T-helper 17 cell (primary cell): ENCODE data around the gene SYNDIG1. TPM values are rescaled to one million over a fixed set of nuclear protein-coding genes. Genes with fewer than 3 reads are reported as not detected.

Experiments
- ATAC-seq: fragments of 150-1000 bp; cut with Tn5 transposase; 2 replicates; pipeline ENCODE4 v1.10.0; 2021; ENCODE audit warnings: mild to moderate bottlenecking, moderate library complexity
- DNase-seq, 3 donors: peaks; one replicate each; pipeline versions ENCODE4 v3.0.0 to v3.0.0-alpha.2; 2020 to 2021
- H3K9me3 ChIP-seq: one replicate; pipeline ENCODE4 v1.7.0; 2013; ENCODE audit warnings: low read length, mild to moderate bottlenecking; ENCODE audit not compliant: control insufficient read depth, poor library complexity, severe bottlenecking
- H3K27ac Mint-ChIP-seq: one replicate; pipeline ENCODE4 v1.8.0; 2022; ENCODE audit warnings: mild to moderate bottlenecking, moderate library complexity, mixed read lengths
- H3K27me3 Mint-ChIP-seq: one replicate; pipeline ENCODE4 v1.8.0; 2022; ENCODE audit warnings: mixed read lengths
- H3K36me3 Mint-ChIP-seq: one replicate; pipeline ENCODE4 v1.8.0; 2022; ENCODE audit warnings: low read depth, mixed read lengths
- H3K4me1 Mint-ChIP-seq: one replicate; pipeline ENCODE4 v1.8.0; 2022; ENCODE audit warnings: mild to moderate bottlenecking, mixed read lengths
- H3K4me3 Mint-ChIP-seq: one replicate; pipeline ENCODE4 v1.8.0; 2022; ENCODE audit warnings: mild to moderate bottlenecking, moderate library complexity, mixed read lengths
- total RNA-seq, 4 donors: library from RNA in 2 of 4; stranded (reverse) in 2 of 4; gene quantifications; one replicate each; pipeline ENCODE4 v1.2.3 and lab custom pipeline; 2022 to 2026

SYNDIG1 gene
- total RNA-seq, 2 donors from 2014 or later = not detected

DNA sequence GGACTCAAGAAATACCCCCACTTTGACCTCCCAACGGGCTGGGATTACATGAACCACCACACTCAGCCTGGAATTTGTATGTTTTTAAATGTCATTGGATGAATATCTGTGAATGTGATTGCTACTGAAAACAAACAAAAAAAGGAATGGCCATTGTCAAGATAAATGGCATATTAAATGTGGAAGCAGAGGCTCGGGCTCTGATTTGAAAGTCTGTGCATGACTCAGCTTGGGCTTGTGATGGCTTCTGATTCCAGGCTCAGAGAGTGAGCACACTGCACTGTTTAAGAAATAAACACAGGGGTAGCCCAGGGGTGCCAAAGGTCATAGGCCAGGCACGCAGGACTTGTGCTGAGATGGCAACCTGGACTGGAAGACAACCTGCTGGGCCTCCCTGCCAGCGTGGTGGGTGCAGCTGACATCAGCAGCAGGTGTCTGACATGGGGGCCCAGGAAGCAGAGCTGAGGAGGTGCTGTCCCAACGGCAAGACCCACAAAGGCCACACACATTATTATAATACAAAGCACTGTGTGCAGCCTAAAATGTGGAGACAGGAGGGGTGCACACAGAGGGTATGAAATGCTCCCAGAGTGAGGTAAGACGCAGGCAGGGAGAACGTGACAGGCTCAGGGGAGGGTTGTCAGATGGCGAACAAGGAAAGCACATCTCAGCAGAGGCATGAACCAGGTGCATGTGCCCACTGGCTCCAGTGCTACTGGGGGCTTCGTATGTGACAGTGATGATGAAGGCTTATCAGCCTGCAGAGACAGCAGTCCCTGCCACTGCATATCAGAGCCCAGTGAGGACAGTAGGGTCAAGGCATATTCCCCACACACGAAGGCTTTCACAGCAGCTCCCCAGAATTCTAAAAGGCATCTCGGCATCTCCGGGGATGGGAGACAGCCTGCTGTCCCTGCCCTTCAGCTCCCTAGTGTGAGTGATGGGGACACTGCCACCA, 169.4 kb downstream of the SYNDIG1 start:
- H3K4me1 Mint-ChIP-seq = no peaks in the 10 kb centered on the region
- H3K27ac Mint-ChIP-seq = no peak overlapping the region
- DNase-seq = no peak
- no peaks in the 10 kb centered on the region for H3K9me3 ChIP-seq
- H3K4me3 Mint-ChIP-seq = no peak overlapping the region
- peaks cover 41% of the 10 kb centered on the region for H3K27me3 Mint-ChIP-seq
- ATAC-seq = no peak
- H3K36me3 Mint-ChIP-seq = no peaks in the 10 kb centered on the region

GRCh38 chr20:24640276-24640675, 170.8 kb downstream of the SYNDIG1 start:
- Mint-ChIP-seq H3K4me1 (peaks cover 1% of the 10 kb centered on the region), H3K27ac (no peak overlapping the region), H3K36me3 (no peaks in the 10 kb centered on the region), H3K4me3 (no peak overlapping the region), H3K27me3 (peaks cover 34% of the 10 kb centered on the region)
- ATAC-seq (no peak), DNase-seq (no peak)
- no peaks in the 10 kb centered on the region for H3K9me3 ChIP-seq

DNA sequence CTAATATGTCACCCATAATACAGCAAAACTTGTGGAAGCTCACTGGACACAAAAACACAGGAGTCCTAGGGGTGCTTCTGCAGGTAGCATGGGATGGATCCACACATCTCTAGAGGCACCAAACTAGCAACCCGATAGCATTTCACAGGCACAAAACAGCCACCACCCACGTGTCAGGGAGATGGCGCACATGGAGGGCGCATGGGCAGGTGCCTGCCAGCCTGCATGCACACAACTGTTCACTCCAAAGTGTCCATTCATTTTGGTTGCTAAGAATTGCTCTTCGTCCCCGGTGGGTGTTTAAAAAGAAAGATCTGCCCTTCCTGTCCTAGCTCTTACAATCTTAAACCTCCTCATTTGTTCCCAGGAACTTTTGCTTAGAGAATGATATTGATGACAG, 171.3 kb downstream of the SYNDIG1 start:
- Mint-ChIP-seq H3K27me3 (peaks cover 32% of the 10 kb centered on the region), H3K27ac (no peak overlapping the region), H3K4me3 (no peak overlapping the region), H3K4me1 (peaks cover 2% of the 10 kb centered on the region), H3K36me3 (no peaks in the 10 kb centered on the region)
- H3K9me3 ChIP-seq = no peaks in the 10 kb centered on the region
- DNase-seq (no peak), ATAC-seq (no peak)

DNA sequence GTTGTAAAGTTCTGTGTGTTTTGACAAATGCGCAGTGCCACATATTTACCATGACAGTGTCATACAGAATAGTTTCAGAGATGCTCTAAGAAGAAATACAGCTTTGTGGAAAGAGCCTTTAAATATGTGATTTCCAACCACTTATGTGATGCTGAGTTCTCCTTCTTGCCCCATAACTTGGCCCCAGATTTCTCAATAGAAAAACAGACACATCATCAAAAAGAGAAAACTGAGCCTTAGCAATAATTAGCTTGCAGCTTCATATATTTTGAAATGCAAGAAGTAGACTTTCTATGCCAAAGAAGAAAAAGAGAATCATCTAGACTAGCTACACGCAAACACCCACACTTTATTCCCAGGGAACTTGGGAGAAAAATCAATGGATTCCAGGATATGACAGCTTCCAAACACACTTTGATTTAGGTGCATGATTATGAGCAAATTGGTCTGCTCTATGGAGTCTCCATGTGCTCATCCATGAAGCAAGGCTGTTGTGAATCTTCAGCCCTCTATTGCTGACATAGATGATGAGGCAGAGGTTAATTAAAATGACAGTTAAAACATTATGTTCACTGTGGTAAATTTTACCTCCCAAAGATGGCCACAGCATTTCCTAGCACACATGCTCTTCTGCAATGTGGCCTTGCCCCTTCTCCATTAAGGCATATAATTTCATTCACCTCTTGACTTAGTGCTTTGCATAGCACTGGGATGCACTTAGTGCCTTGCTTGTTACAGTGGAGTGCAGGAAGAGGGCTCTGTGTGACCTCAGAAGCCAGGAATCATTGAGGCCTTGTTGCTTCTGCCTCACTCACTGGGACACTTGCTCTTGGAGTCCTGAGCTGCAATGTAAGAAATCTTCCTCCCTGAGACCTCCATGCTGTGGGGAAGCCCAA, 174.6 kb downstream of the SYNDIG1 start:
- no peaks in the 10 kb centered on the region for H3K9me3 ChIP-seq
- ATAC-seq (no peak), DNase-seq (no peak)
- H3K4me3 Mint-ChIP-seq = no peak overlapping the region
- no peaks in the 10 kb centered on the region for H3K36me3 Mint-ChIP-seq
- peaks cover 2% of the 10 kb centered on the region for H3K4me1 Mint-ChIP-seq
- no peak overlapping the region for H3K27ac Mint-ChIP-seq
- H3K27me3 Mint-ChIP-seq = peaks cover 31% of the 10 kb centered on the region

DNA sequence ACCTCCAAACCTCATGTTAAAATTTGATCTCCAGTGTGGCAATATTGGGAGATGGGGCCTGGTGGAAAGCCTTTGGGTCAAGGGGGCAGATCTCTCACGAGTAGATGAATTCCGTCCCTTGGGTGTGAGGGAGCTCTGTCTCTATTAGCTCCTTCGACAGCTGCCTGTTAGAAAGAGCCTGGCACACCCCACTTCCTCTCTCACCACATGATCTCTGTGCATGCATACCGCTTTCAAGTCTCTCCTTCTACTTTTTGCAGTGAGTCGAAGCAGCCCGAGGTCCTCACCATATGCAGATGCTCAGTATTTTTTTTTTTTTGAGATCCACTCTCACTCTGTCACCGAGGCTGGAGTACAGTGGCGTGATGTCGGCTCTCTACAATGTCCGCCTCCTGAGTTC, 176.9 kb downstream of the SYNDIG1 start:
- ATAC-seq (no peak), DNase-seq (no peak)
- Mint-ChIP-seq H3K4me1 (peaks cover 2% of the 10 kb centered on the region), H3K36me3 (no peaks in the 10 kb centered on the region), H3K27ac (no peak overlapping the region), H3K4me3 (no peak overlapping the region), H3K27me3 (peaks cover 44% of the 10 kb centered on the region)
- H3K9me3 ChIP-seq = no peaks in the 10 kb centered on the region

DNA sequence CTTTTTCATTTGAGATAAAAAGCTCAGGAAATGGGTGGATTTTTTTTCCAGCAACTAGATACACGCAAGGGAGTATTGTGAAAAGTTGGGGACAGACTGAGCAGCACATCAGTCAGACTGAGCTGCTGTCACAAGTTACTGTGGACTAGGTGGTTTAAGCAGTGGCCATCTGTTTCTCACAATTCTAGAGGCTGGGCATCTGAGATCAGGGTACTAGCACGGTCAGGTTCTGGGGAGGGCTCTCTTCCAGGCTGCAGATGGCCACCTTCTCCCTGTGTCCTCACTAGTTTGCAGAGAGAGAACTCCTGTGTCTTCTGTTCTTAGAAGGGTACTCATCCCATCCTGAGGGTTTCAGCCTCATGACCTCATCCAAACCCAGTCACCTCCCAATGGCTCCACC, 178.3 kb downstream of the SYNDIG1 start:
- H3K36me3 Mint-ChIP-seq = no peaks in the 10 kb centered on the region
- H3K4me1 Mint-ChIP-seq = peaks cover 2% of the 10 kb centered on the region
- H3K4me3 Mint-ChIP-seq = no peak overlapping the region
- H3K9me3 ChIP-seq = no peaks in the 10 kb centered on the region
- DNase-seq (no peak), ATAC-seq (no peak)
- H3K27me3 Mint-ChIP-seq = peaks cover 57% of the 10 kb centered on the region
- H3K27ac Mint-ChIP-seq = no peak overlapping the region

GRCh38 chr20:24648481-24648880, 179.1 kb downstream of the SYNDIG1 start:
- H3K4me3 Mint-ChIP-seq = no peak overlapping the region
- H3K27ac Mint-ChIP-seq = no peak overlapping the region
- H3K9me3 ChIP-seq = no peaks in the 10 kb centered on the region
- H3K4me1 Mint-ChIP-seq = peaks cover 2% of the 10 kb centered on the region
- ATAC-seq (no peak), DNase-seq (no peak)
- peaks cover 62% of the 10 kb centered on the region for H3K27me3 Mint-ChIP-seq
- no peaks in the 10 kb centered on the region for H3K36me3 Mint-ChIP-seq

DNA sequence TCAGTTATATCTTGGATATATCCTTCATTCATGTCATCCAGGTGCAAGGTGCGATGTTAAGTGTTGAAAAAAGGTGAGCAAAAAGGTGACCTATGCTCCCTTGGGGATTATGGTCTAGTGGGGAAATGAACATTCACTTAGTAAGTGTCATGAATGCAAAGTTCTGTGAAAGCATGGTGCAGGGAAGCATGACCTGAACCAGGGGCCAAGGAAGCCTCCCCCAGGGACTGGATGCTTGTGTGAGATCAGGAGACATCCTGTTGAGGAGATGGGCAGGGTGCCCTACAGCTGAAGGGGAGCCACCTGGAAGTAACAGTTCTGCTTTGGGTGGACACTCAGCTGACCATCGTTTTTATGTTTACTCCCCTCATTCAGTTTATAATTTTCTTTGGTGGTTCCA, 179.5 kb downstream of the SYNDIG1 start:
- Mint-ChIP-seq H3K4me1 (peaks cover 2% of the 10 kb centered on the region), H3K36me3 (no peaks in the 10 kb centered on the region), H3K27ac (no peak overlapping the region), H3K4me3 (no peak overlapping the region), H3K27me3 (peaks cover 62% of the 10 kb centered on the region)
- ATAC-seq = no peak
- no peaks in the 10 kb centered on the region for H3K9me3 ChIP-seq
- no peak for DNase-seq

- peaks cover 62% of the 10 kb centered on the region for H3K27me3 Mint-ChIP-seq
- no peak for DNase-seq
- H3K4me1 Mint-ChIP-seq = peaks cover 5% of the 10 kb centered on the region
- H3K27ac Mint-ChIP-seq = no peak overlapping the region
- ATAC-seq = no peak
- H3K9me3 ChIP-seq = no peaks in the 10 kb centered on the region
- H3K4me3 Mint-ChIP-seq = no peak overlapping the region
- H3K36me3 Mint-ChIP-seq = no peaks in the 10 kb centered on the region
Observed at GRCh38 chr20:24649787-24650490, 180.5 kb downstream of the SYNDIG1 start.

- no peak for ATAC-seq
- H3K4me1 Mint-ChIP-seq = peaks cover 3% of the 10 kb centered on the region
- DNase-seq = no peak
- no peak overlapping the region for H3K27ac Mint-ChIP-seq
- no peaks in the 10 kb centered on the region for H3K9me3 ChIP-seq
- peaks cover 49% of the 10 kb centered on the region for H3K27me3 Mint-ChIP-seq
- H3K36me3 Mint-ChIP-seq = no peaks in the 10 kb centered on the region
- H3K4me3 Mint-ChIP-seq = no peak overlapping the region
Observed at GRCh38 chr20:24651171-24651975, 181.9 kb downstream of the SYNDIG1 start.

- Mint-ChIP-seq H3K36me3 (no peaks in the 10 kb centered on the region), H3K4me3 (no peak overlapping the region), H3K4me1 (peaks cover 5% of the 10 kb centered on the region), H3K27me3 (peaks cover 43% of the 10 kb centered on the region), H3K27ac (no peak overlapping the region)
- no peaks in the 10 kb centered on the region for H3K9me3 ChIP-seq
- ATAC-seq (no peak), DNase-seq (no peak)
Observed at GRCh38 chr20:24651976-24652345, 182.5 kb downstream of the SYNDIG1 start.

GRCh38 chr20:24653306-24653705, 183.9 kb downstream of the SYNDIG1 start:
- H3K36me3 Mint-ChIP-seq = no peaks in the 10 kb centered on the region
- no peak overlapping the region for H3K4me3 Mint-ChIP-seq
- no peaks in the 10 kb centered on the region for H3K9me3 ChIP-seq
- ATAC-seq (no peak), DNase-seq (no peak)
- peaks cover 6% of the 10 kb centered on the region for H3K4me1 Mint-ChIP-seq
- H3K27me3 Mint-ChIP-seq = peaks cover 37% of the 10 kb centered on the region
- no peak overlapping the region for H3K27ac Mint-ChIP-seq
